Stimulated activated CD4-positive, alpha-beta T cell treated with anti-CD3 and anti-CD28 coated beads, Interleukin-4, amount 100 ng/mL, for 4 hours (primary cell): ENCODE measurements around the gene NKX6-2.
"Not testable (repeated sequence)": the region's sequence is repeated elsewhere in the genome, so short reads cannot be mapped to it uniquely, and the experiment has no call there.

Source experiments
- DNase-seq, 2 experiments: peaks; one replicate each; pipeline ENCODE4 v3.0.0-alpha.2; 2020

NKX6-2 gene

DNA sequence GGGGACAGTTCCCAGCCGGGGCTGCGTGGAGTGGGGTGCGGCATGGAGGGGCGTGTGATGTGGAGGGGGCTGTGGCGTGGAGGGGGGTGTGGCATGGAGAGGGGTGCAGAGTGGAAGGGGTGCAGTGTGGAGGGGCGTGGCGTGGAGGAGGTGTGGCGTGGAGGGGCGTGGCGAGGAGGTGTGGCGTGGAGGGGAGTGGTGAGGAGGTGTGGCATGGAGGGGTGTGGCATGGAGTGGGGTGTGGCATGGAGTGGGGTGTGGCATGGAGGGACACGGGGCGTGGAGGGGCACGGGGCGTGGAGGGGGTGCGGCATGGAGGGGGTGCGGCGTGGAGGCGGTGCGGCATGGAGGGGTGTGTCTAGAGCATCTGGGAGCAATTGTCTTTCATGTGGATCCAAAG, 33.6 kb downstream of the NKX6-2 start:
- no peak for DNase-seq

- no peak for DNase-seq
Measured at GRCh38 chr10:132750936-132751335, 35.0 kb downstream of the NKX6-2 start.

- no peak for DNase-seq
Measured at GRCh38 chr10:132749371-132749795, 36.6 kb downstream of the NKX6-2 start.

DNA sequence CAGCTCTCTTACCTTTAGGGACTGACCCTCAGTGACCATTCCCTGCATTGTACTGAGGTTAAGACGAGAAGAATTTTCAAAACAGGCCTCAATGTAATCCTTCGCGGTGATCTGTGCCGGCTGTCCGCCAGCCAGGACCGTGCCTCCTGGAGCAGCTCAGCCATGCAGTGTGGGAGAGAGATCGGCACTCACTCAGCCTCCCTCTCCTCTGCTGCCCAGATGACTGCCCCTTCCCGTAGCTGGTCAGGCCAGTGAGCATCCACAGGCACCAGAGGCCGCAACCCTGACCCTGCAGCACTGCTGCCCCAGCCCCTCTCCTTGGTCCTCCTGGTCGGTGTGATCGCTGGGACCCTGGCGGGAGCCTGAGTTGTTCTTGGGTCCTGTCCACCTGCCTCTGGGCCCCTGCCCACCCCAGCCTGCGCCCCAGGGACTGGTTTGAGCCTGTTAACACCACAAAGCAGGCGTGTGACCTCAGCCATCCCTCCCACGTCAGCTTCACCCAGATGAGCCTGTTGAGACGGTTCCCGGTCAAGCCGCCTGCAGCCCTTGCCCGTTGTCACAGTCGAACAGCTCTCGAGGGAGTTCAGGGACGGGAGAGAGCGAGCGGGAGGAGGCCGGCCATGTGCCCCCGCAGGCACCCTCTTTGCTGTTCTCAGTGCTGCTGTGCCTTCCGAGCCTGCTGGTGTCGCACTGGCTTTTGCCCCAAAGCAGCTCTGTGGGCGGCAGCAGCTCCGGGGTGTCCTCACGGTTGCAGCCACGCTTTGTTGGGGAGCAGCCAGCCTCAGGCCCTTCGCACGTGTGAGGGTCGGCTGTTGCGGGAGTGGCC, 37.2 kb downstream of the NKX6-2 start:
- DNase-seq: no peak

DNA sequence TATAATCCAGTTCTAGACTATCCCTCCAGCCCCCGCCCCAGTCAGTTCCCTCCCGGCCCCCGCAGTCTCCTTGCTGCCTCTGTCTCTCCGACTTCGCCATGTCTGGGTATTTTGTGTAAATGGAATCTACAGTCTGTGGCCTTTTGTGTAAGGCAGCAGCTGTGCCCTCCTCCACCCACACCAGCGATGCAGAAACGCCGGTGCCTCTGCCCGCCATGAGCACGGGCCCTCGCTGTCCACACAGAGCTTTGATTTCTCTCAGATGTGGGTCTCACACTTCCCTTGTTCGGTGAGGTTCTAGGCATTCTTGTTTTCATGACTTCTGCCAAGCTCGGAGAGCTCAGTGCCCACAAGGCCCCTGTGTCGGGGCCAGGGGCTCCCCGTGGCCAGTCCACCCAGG, 37.8 kb downstream of the NKX6-2 start:
- DNase-seq: no peak

DNA sequence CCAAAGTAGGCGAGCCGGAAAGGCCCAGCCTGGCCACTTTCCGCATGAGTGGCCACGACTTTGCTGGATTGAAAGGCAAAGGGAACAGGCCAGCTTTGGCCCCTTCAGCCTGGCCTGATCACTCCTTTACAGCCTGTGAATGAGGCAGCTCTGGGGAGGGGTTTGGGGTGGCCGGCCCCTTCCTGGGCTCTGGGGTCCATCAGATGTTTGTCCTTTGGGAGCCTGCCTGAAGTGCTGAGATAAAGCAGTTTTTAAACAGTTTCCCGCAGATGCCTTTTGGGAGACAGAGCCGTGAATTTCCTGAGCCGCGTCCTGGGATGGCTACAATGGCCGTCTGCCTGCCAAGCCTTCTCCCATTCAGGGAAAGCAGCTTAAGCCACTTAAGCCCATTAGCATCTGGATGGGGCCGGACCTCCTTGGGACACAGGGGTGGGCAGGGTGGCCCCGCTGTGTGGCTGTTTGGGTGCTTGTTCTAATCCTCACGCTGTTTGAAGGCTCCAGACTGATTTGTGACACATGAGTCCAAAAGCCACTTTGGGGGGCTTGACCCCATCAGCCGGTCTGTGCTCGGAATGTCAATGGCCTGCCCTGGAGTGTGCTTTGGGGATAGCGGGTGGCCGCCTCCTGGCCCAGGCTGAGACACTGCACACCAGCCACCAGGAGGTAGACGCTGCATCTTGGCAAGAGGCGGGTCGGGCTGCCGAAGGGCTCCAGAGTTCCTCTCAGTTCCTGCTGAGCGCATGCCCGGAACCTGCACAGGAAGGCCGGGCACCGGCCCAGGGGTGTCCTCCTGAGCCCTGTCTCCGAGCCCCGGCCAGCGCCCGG, 38.9 kb downstream of the NKX6-2 start:
- DNase-seq: no peak

GRCh38 chr10:132746386-132746785, 39.6 kb downstream of the NKX6-2 start:
- no peak for DNase-seq

GRCh38 chr10:132745971-132746370, 40.0 kb downstream of the NKX6-2 start:
- no peak for DNase-seq

- no peak for DNase-seq
Measured at GRCh38 chr10:132745511-132745910, 40.4 kb downstream of the NKX6-2 start.

GRCh38 chr10:132744839-132745238, 41.1 kb downstream of the NKX6-2 start:
- no peak for DNase-seq

DNA sequence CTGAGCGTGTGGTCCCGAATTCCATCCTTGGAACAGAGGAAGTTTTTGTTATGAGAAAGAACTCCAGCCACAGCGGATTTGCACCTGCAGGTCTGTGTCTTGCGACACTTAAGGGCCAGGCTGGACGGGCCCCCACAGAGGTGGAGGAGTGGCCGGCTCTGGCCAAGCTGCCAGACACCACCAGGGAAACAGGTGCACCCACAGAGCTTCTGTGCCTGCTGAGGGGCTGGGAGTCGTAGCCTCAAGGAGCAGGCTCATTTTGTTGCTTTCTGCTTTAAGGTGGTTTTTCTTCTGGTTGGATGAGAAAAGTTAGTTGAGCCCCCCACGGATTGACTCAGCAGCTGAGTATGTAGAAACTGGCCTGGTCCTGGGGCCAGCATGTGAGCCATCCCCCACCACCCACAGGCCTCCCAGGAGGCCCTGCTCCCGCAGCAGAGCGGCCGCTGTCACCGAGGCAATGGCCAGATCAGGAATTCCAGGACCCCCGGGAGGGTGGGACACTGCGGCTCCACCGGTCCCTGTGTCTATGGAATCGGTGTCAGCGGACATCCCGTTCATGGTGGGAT, 41.9 kb downstream of the NKX6-2 start:
- DNase-seq: no peak

GRCh38 chr10:132743196-132743924, 42.6 kb downstream of the NKX6-2 start:
- DNase-seq: not testable (repeated sequence)

DNA sequence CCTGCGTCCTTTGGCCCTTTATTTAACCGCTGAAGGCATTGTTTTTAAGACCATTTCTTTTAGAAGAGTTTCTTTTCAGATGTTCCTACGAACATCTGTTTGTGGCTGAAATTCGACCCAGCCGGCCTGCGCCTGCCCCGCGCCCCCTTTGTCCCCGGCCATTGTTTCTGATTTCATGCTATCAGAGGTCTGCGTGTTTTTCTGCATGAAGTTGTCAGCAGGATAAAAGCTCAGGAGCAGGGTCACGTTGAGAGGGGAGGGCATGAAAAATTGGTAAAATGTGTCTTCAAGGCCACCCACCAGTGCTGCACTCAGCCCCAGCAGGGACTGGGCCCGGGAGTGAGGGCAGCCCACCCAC, 43.1 kb downstream of the NKX6-2 start:
- DNase-seq: no peak

- DNase-seq: no peak
Measured at GRCh38 chr10:132742167-132742836, 43.6 kb downstream of the NKX6-2 start.

DNA sequence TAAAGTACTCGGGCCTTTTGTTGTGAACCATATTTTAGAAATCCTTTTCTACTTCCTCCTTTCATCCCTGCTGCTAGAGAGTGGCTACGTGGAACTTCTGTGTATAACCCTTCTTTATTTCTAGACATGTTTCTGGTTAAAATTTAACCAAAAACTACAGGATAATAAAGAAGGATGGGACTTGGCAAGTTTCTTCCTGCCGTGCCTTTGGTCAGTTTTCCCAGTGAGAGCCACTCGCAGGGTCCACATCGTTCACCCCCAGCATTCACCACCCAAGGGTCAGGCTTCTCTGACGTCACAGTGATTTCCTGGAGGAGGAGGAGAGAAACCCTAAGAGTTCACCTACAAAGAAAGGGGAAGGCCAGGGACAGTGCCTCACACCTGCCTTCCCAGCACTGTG, 45.4 kb downstream of the NKX6-2 start:
- no peak for DNase-seq

DNA sequence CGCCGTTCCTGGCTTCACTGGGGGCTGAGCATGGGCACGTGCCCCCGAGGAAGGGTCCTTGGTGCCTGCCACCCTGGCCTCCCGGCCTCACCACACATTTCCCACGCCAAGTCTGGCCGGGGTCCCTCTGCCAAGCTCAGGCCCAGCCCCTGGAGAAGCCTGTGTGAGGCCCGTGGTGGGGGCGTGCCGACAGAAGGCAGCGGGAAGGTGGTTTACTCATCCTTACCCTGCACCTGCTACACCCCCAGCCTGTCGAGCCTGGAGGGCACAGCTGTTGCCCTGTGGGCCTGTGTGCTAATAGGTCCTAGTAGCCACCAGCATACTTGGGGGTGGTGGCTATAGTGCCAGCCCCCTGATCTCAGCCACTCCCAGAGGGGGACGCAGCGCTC, 46.7 kb downstream of the NKX6-2 start:
- DNase-seq: no peak

DNA sequence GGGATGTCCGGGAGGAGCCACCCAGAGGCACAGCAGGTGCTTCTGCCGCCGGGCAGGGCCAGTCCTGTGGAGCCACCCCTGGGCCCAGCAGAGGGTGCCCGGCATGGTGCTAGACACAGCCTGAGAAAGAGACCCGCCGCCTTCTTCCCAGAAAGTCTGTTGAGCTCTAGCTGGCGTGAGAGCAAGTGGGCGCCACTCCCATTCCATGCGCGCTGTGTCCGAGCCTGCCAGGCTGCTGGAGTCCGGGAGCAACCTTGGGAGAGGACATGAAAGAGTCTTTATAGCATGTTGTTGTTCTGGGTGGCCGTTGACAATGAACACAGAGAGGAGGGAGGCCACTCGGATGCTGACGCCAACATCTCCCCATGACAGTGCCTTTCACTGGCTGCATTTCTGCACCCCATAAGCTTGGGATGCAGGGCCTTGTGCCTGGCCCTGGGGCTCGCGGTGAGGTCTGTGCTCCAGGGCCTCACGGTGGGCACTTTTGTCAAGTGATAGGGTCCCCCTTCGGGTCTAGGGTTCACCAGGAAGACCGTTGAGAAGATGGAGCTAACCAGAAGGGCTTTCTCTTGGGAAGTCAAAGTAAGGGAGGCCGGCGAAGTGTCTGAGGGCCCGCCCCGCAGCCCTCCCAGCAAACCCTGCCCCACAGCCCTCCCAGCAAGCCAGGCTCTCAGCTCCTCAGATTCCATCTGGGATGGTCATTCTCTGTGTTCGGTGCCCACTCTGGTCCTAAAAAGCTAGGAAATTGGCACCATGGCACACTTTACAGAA, 47.3 kb downstream of the NKX6-2 start:
- DNase-seq: no peak

DNA sequence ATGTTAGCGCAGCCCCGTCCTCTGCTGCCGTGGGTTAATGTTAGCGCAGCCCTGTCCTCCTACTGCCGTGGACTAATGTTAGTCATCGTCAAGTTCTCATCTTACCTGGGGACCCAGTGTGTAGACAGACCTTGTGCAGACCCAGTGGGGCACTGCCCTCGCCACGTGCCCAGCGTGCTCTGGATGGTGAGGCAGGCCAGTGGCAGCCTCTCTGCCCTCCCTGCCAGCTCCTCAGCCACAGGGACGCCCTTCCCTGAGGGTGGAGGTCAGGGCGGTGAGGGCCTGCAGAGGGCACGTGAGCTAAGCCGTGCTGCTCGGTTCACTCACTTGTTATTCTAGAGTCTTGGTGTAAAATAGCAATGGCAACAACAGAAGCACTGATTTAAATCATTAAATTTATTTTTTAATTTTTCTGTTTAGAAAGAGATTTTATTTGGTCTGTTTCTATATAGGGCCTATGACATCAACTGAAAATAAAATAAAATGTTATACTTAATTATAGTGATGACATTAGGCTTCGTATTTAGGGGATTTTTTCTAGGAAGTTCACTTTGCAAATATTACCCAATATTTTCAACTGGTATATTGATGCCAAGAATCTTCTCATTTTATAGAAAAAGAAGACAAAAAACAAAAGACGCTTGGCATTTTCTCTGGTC, 48.4 kb downstream of the NKX6-2 start:
- DNase-seq: no peak

DNA sequence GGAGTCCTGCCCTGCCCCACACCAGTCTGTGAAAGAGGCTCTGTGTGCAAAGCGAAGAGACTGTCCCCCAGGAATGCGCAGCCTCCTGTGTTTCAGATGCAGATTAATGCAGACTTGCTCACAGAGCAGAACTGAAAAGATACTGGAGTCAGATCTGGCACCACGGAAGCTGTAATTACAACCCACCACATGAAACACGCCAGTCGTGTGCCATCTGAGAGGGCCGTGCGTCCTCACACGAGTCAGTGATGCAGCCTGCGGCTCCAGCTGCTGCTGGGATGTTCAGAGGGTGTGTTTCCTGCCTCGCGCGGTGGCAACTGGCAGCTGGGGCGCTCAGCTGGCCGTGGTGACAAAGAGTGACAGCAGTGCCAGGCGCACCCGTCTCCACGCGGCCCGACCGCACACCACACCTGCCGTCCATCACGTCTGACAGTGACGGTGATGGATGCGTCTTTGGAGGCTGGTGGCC, 50.0 kb downstream of the NKX6-2 start:
- no peak for DNase-seq

GRCh38 chr10:132735341-132735775, 50.6 kb downstream of the NKX6-2 start:
- DNase-seq: no peak

- DNase-seq: no peak
Measured at GRCh38 chr10:132733926-132734325, 52.0 kb downstream of the NKX6-2 start.
